Fibroblast of pulmonary artery (primary cell): ENCODE data around the gene SPDYE18.
A peak's percentile ranks its signal among the peaks of the same experiment; 100 is the strongest.
"Not testable (repeated sequence)": the region's sequence is repeated elsewhere in the genome, so short reads cannot be mapped to it uniquely, and the experiment has no call there.

Source experiments
- DNase-seq: peaks from one replicate; pipeline ENCODE4 v3.0.0-alpha.2; 2010; ENCODE audit warnings: low read depth
- H3K4me3 ChIP-seq: replicated peaks from 2 replicates; pipeline ENCODE4 v1.5.1; 2011; ENCODE audit warnings: low read depth, mild to moderate bottlenecking, control low read depth, low read length, moderate library complexity

SPDYE18 gene

GRCh38 chr7:77008000-77008399, 54.4 kb downstream of the SPDYE18 start:
- H3K4me3 ChIP-seq = not testable (repeated sequence)
- DNase-seq = peak; percentile 53

GRCh38 chr7:77006127-77007110, 55.9 kb downstream of the SPDYE18 start:
- DNase-seq, H3K4me3 ChIP-seq: not testable (repeated sequence)

GRCh38 chr7:77005461-77006057, 56.8 kb downstream of the SPDYE18 start:
- not testable (repeated sequence) for H3K4me3 ChIP-seq, DNase-seq

- H3K4me3 ChIP-seq, DNase-seq: not testable (repeated sequence)
Observed at GRCh38 chr7:77004151-77004550, 58.2 kb downstream of the SPDYE18 start.

- DNase-seq, H3K4me3 ChIP-seq: not testable (repeated sequence)
Observed at GRCh38 chr7:77003241-77003640, 59.1 kb downstream of the SPDYE18 start.

DNA sequence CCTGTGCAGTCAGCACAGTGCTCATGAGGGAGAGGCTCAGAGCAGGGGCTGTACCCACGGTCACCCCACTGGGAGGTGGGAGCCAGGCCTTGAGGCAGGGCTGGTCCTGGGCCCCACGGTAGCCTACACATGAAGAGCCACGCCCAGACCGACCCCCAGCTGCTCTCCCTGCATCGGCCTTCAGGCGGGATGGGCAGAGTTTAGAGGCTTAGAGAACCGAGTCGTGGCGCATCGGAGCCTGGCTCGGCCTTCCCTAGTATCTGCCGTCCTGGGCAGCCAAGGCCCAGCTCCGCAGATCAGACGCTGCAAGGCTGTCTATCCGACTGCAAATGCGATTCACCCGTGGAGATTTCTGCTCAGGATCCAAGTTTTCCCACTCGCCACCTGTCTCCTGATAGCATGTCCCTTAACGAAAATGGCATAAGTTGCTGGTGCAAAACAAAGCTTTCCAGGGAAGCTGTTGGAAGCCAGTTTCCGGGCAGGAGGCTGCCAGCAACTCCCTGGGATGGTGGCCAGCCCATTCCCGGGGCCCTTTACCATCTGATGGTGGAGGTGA, 59.6 kb downstream of the SPDYE18 start:
- not testable (repeated sequence) for DNase-seq, H3K4me3 ChIP-seq

DNA sequence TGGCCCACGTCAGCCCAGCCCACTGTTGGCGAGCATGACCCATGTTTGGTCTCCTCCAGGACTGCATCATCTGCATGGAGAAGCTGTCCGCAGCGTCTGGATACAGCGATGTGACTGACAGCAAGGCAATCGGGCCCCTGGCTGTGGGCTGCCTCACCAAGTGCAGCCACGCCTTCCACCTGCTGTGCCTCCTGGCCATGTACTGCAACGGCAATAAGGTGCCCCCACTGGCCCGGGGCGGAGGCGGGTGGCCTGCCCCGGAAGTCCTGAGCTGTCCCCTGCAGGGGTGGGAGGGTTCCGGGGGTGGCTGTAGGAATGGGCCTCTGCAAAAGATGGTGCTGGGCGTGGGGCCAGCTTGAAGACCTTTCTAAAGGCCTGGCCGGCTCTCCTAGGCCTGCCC, 60.3 kb downstream of the SPDYE18 start:
- not testable (repeated sequence) for H3K4me3 ChIP-seq, DNase-seq
